ENCODE measurements around the gene SEMA6B. TPM values are rescaled to one million over a fixed set of nuclear protein-coding genes. Genes with fewer than 3 reads are reported as not detected.

The SEMA6B gene
- total and polyA plus RNA-seq, 2 donors (not counting 1 experiment from before 2014, with no cell fraction given), result 0.42 TPM; not detected in 1

GRCh38 chr19:4507150-4507452 is 52.4 kb downstream of the SEMA6B start:
- H3K27me3 ChIP-seq (replicated peaks in 1 of 4; ENCODE audit: control extremely low read depth in 1 of 4, control insufficient read depth in 3 of 4, insufficient read depth in 4 of 4, low read length in 3 of 4), result no peaks in the 10 kb centered on the region
- CTCF ChIA-PET, result no interaction called here
- ATAC-seq (ENCODE audit: low read depth), result no peak
- no peak for DNase-seq
- H3K27ac ChIP-seq (ENCODE audit: low read length in 2 of 2), result no peak overlapping the region
- H3K4me2 ChIP-seq (replicated peaks; ENCODE audit: low read depth, low read length, poor library complexity, severe bottlenecking), result no peak overlapping the region
- H3K4me3 ChIP-seq (ENCODE audit: control extremely low read depth in 1 of 5, extremely low read depth in 1 of 5, insufficient read depth in 1 of 5, low read depth in 2 of 5, low read length in 4 of 5), result no peak overlapping the region
- H3K4me1 ChIP-seq (ENCODE audit: control insufficient read depth in 2 of 2, insufficient read depth in 2 of 2, low read length in 2 of 2), result no peaks in the 10 kb centered on the region
- H3K9ac ChIP-seq (ENCODE audit: low read length), result no peak overlapping the region
- POLR2A ChIA-PET, result no interaction called here
- Mint-ChIP-seq H3K9me3 (ENCODE audit: insufficient read depth) (no peaks in the 10 kb centered on the region), H3K4me3 (no peak overlapping the region), H3K27ac (no peak overlapping the region), H3K4me1 (no peaks in the 10 kb centered on the region), H3K27me3 (no peaks in the 10 kb centered on the region)
- H3K79me2 ChIP-seq (ENCODE audit: control insufficient read depth, insufficient read depth, low read length), result no peaks in the 10 kb centered on the region
- intact Hi-C loops (cut with micrococcal nuclease), result no loop called here
- peaks cover 0 to 4% of the 10 kb centered on the region in 2 experiments for H3K36me3 ChIP-seq (replicated peaks in 1 of 2; ENCODE audit: control extremely low read depth in 1 of 2, control insufficient read depth in 1 of 2, extremely low read depth in 1 of 2, insufficient read depth in 2 of 2, low read length in 1 of 2)
- no peak for TF ChIP-seq CTCF (IDR thresholded peaks at IDR 0.05)
- TF ChIP-seq EZH2 (IDR thresholded peaks at IDR 0.05; ENCODE audit: borderline replicate concordance, insufficient read depth, low read depth, low read length, poor library complexity, severe bottlenecking), result no peak
- H3K9me3 ChIP-seq (ENCODE audit: control extremely low read depth in 1 of 3, control insufficient read depth in 2 of 3, insufficient read depth in 1 of 3, low read length in 2 of 3), result peaks cover 0 to 16% (median 0%) of the 10 kb centered on the region in 3 donors
- H4K20me1 ChIP-seq (ENCODE audit: control insufficient read depth, insufficient read depth, low read length, poor library complexity, severe bottlenecking), result no peaks in the 10 kb centered on the region
- H2AFZ ChIP-seq (ENCODE audit: insufficient read depth, low read depth, low read length, poor library complexity, severe bottlenecking), result no peak overlapping the region
- 95% methylated on average over 9 of the region's 12 CpGs for WGBS (ENCODE audit: insufficient coverage)

GRCh38 chr19:4506449-4507149 is 52.9 kb downstream of the SEMA6B start:
- H3K27me3 ChIP-seq (replicated peaks in 1 of 4; ENCODE audit: control extremely low read depth in 1 of 4, control insufficient read depth in 3 of 4, insufficient read depth in 4 of 4, low read length in 3 of 4), result no peaks in the 10 kb centered on the region
- Mint-ChIP-seq H3K4me3 (no peak overlapping the region), H3K4me1 (no peaks in the 10 kb centered on the region), H3K9me3 (ENCODE audit: insufficient read depth) (no peaks in the 10 kb centered on the region), H3K27ac (no peak overlapping the region), H3K27me3 (no peaks in the 10 kb centered on the region)
- H3K4me2 ChIP-seq (replicated peaks; ENCODE audit: low read depth, low read length, poor library complexity, severe bottlenecking), result no peak overlapping the region
- POLR2A ChIA-PET, result no interaction called here
- H4K20me1 ChIP-seq (ENCODE audit: control insufficient read depth, insufficient read depth, low read length, poor library complexity, severe bottlenecking), result no peaks in the 10 kb centered on the region
- H3K9me3 ChIP-seq (ENCODE audit: control extremely low read depth in 1 of 3, control insufficient read depth in 2 of 3, insufficient read depth in 1 of 3, low read length in 2 of 3), result peaks cover 0 to 16% (median 0%) of the 10 kb centered on the region in 3 donors
- WGBS (ENCODE audit: insufficient coverage), result 93% methylated on average over 17 of the region's 17 CpGs
- ATAC-seq (ENCODE audit: low read depth) (no peak), DNase-seq (no peak)
- TF ChIP-seq CTCF (IDR thresholded peaks at IDR 0.05) (no peak), EZH2 (IDR thresholded peaks at IDR 0.05; ENCODE audit: borderline replicate concordance, insufficient read depth, low read depth, low read length, poor library complexity, severe bottlenecking) (no peak)
- CTCF ChIA-PET, result no interaction called here
- peaks cover 0 to 4% of the 10 kb centered on the region in 2 experiments for H3K36me3 ChIP-seq (replicated peaks in 1 of 2; ENCODE audit: control extremely low read depth in 1 of 2, control insufficient read depth in 1 of 2, extremely low read depth in 1 of 2, insufficient read depth in 2 of 2, low read length in 1 of 2)
- no peak overlapping the region for H3K4me3 ChIP-seq (ENCODE audit: control extremely low read depth in 1 of 5, extremely low read depth in 1 of 5, insufficient read depth in 1 of 5, low read depth in 2 of 5, low read length in 4 of 5)
- H3K79me2 ChIP-seq (ENCODE audit: control insufficient read depth, insufficient read depth, low read length), result no peaks in the 10 kb centered on the region
- no peak overlapping the region for H3K27ac ChIP-seq (ENCODE audit: low read length in 2 of 2)
- H3K4me1 ChIP-seq (ENCODE audit: control insufficient read depth in 2 of 2, insufficient read depth in 2 of 2, low read length in 2 of 2), result no peaks in the 10 kb centered on the region
- H2AFZ ChIP-seq (ENCODE audit: insufficient read depth, low read depth, low read length, poor library complexity, severe bottlenecking), result no peak overlapping the region
- intact Hi-C loops (cut with micrococcal nuclease), result no loop called here
- no peak overlapping the region for H3K9ac ChIP-seq (ENCODE audit: low read length)

Data from B cell (primary cell).